Activated naive CD8-positive, alpha-beta T cell treated with anti-CD3 and anti-CD28 coated beads for 36 hours (primary cell): Measurements from ENCODE around the gene TAAR9. TPM values are rescaled to one million over a fixed set of nuclear protein-coding genes. Genes with fewer than 3 reads are reported as not detected.

Experiments used
- total RNA-seq, 2 experiments: library from RNA; stranded (reverse); gene quantifications; one replicate each; pipeline ENCODE4 v1.2.3, GENCODE V29; 2021

The TAAR9 gene
- total RNA-seq, 2 experiments from 2014 or later: not detected

Other genes with a start within 250 kb of the TAAR9 start
- gene MOXD1, start 136.8 kb upstream of the TAAR9 start, total RNA-seq: not detected
- 10 to 100 TPM; 14.8 to 16.3 TPM for gene STX7, start 25.2 kb upstream of the TAAR9 start, total RNA-seq
- not detected for gene TAAR8, start 14.4 kb downstream of the TAAR9 start, total RNA-seq
- not detected for gene TAAR6, start 32.0 kb downstream of the TAAR9 start, total RNA-seq
- gene TAAR5, start 51.5 kb downstream of the TAAR9 start, total RNA-seq: not detected
- gene TAAR2, start 86.0 kb downstream of the TAAR9 start, total RNA-seq: not detected
- gene TAAR1, start 120.9 kb downstream of the TAAR9 start, total RNA-seq: not detected
- gene VNN1, start 175.8 kb downstream of the TAAR9 start, total RNA-seq: not detected
- 10 to 100 TPM in 1 of 2 experiments, 1 to 10 TPM in 1; 9.4 to 11.9 TPM for gene VNN2, start 219.6 kb downstream of the TAAR9 start, total RNA-seq